Lung microvascular endothelial cell (primary cell): ENCODE data around the gene MAP7D3. TPM values are rescaled to one million over a fixed set of nuclear protein-coding genes. Genes with fewer than 3 reads are reported as not detected.

Experiments used
- DNase-seq, 2 donors: peaks; one replicate each; pipeline versions ENCODE4 v3.0.0 to v3.0.0-alpha.2; 2010; ENCODE audit warnings: low read depth in 2 of 2
- total RNA-seq: library from RNA; depleted of rRNA; stranded (reverse); fragments of >200 nt; gene quantifications from 2 replicates; pipeline ENCODE4 v1.2.1, GENCODE V29; 2014

MAP7D3 gene
- total RNA-seq, 1 donor from 2014 or later = 19.8 TPM

GRCh38 chrX:136207546-136207945 is 43.7 kb downstream of the MAP7D3 start:
- DNase-seq = no peak

DNA sequence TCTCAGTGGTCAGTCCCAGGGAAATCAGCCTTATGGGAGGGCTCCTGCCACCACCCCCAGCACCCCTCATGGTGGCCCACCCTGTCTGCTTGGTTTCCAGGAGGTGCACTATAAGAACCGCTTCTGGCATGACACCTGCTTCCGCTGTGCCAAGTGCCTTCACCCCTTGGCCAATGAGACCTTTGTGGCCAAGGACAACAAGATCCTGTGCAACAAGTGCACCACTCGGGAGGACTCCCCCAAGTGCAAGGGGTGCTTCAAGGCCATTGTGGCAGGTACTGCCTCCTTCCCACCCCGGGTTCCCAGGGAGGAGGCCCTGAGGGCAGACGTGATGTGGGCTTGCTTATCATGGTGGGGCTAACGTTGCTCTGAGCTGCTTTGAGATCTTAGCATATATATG is 44.3 kb downstream of the MAP7D3 start:
- DNase-seq = no peak

- DNase-seq = no peak
These were observed 45.3 kb downstream of the MAP7D3 start for GRCh38 chrX:136205882-136206380.

GRCh38 chrX:136204571-136204970 is 46.6 kb downstream of the MAP7D3 start:
- DNase-seq = peak; percentile 51 to 90

DNA sequence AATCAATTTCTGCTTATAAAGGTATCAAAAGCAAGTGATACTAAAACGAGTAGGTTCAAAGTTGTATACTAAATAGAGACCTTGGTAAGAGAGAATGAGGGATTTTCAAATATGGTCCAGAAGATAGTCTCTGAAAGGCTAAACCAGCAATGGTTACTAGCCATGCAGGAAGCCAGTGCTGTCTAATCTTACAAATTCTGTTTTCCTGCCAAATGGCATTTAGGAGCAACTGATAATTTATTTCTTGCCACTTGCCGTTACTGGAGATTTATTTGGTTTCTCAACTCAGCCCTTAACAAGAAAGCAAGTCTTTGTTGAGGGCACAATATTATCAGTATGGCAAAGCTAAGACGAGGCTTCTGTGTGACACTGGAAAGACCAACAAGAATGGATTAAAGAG is 47.2 kb downstream of the MAP7D3 start:
- DNase-seq = no peak

DNA sequence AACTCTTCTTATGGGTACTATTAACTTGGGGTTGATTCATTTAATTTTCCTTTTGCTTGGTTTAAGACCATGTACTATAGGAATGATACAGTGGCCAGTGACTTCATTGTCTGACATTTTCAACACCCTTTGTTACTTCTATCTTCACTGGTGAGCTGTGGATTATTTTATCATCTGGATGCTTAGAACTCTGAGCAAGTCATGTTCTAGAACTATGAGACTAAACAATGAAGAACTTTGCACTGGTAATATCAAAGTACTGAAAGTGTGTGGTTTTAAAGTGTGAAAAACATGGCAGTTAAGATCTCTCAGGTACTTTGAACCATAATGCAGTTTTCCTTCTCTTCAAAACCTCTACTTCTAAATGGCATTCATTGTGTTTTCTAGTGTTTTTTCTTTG is 47.8 kb downstream of the MAP7D3 start:
- DNase-seq = no peak

GRCh38 chrX:136202889-136203288 is 48.3 kb downstream of the MAP7D3 start:
- DNase-seq = no peak

GRCh38 chrX:136201601-136202000 is 49.6 kb downstream of the MAP7D3 start:
- DNase-seq = no peak

DNA sequence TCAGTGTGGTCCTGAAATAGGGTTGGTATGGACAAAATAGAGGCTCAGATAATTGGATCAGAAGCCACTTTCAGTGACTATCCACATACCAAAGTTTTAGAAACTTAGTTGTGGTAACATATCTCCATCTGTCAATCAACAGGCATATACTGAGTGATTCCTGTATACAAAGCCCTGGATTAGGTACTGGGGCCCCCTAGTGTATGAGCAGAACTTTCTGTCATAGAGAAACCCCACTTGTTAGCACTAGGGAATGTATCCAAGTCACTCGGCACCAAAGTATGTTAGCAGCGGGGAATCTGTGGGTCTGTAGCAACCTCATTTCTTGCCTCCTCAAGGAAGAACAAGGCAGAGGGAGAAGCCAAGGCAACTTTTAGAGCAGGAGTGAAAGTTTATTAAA is 50.7 kb downstream of the MAP7D3 start:
- DNase-seq = peak; percentile 53 to 69

DNA sequence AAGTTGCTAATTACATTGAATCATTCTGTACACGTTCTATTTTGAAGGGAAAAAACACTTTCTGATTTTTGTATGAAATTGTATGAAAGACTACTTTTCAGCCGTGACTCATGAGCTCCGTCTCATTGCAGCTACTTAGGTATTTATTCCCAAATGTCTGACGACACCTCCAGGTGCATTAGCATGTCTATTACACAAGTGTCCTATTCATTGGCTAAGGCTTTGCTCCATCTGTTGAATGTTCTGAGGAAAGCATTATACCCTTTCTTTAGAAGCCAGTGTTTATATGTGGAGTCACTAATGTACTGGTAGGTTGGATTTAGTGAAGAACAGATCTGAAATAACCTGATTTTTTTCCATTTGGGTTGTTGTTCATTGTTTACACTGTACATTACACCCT is 51.8 kb downstream of the MAP7D3 start:
- DNase-seq = no peak

GRCh38 chrX:136198678-136199243 is 52.4 kb downstream of the MAP7D3 start:
- no peak for DNase-seq

- DNase-seq = no peak
These were observed 53.2 kb downstream of the MAP7D3 start for GRCh38 chrX:136198010-136198409.

DNA sequence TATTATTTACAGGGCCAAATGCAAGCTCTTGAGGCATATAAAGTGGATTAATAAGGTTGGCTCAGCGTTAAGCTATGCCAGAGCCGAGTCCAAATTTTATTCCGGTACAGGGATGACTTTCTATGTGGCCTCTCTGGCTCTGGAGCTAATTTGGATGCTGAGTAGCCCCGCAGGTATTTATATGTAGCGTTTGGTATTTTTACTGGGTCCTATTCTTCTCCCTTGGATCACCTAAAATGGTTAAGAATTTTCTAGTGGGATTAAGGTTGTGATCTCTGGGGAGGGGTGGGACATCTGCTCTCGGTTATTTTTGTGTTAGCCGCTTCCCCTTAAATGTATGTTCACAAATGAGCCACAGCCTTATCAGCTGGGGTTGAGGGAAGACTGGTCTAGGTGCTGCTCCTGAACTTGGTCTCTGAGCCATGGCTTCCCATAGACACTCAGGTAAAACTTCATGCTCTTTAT is 54.5 kb downstream of the MAP7D3 start:
- no peak for DNase-seq

DNA sequence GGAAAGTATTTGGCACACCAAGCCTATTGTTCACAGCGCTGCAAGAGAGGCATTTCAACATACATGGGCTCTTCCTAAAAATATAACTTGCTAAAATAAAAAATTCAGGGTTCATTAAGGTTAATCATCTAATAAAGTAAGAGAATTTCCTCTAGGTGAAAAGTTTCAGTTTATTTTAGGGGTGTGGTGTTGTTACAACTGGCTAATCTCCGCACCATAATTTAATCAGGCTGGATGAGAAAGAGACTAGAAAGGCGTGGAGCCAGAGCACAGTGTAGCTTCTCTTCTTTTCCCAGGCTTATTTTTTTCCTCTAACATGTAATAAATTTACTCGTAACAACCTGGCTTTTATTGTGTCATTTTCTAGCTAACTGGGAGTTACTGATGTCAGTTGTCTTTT is 56.0 kb downstream of the MAP7D3 start:
- peak in 1 of 2 donors; percentile 86 for DNase-seq

- DNase-seq = no peak
These were observed 56.7 kb downstream of the MAP7D3 start for GRCh38 chrX:136194536-136194935.

GRCh38 chrX:136193771-136194170 is 57.4 kb downstream of the MAP7D3 start:
- DNase-seq = no peak

DNA sequence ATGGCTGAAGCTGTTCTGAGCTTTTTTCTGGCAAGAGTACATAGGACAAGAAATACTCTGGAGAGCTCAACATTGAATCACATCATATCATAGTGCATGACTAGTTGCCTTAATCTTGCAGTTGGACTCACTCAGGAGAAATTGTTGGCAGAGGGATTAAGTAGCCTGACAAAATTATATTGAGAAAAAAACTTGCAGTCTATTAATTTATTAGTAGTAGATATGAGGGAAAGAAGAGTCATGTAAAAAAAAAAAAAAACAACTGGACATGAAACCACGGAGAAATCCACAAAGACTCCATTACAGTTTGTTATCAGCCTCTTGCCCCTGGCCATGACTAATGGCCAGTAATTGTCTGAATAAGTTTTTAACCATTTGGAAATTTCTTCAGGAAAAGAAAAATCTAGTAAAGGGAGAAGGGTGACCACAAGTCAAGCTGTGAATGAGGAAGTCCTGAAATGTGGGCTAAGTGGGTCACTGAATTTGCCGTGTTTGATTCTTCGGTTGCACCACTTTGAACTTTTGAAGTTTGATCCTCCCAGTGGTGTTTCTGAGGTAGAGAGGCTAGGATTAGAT is 58.3 kb downstream of the MAP7D3 start:
- no peak for DNase-seq

- no peak for DNase-seq
These were observed 59.1 kb downstream of the MAP7D3 start for GRCh38 chrX:136192135-136192534.

GRCh38 chrX:136191171-136191570 is 60.0 kb downstream of the MAP7D3 start:
- peak; percentile 75 to 90 for DNase-seq

- DNase-seq = no peak
These were observed 61.0 kb downstream of the MAP7D3 start for GRCh38 chrX:136190038-136190713.

- peak; percentile 69 to 84 for DNase-seq
These were observed 62.0 kb downstream of the MAP7D3 start for GRCh38 chrX:136189222-136189621.

DNA sequence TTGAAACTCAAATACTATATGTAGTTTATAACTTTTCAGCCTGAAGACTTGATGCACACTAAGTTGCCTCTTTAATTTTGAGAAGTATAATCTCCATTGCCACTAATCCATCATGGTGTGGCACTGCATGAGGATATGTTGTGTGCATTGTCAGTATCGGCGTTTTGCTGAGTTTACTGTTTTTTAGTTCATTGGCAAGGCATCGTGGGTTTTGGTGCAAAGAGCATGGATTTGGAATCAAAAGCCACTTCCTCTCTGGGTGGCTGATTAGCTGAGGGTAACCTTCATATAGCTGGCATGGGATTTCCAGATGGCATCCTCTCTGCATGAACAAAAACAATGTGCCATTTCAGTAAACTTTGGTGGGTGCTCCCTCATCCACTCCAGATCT is 65.2 kb downstream of the MAP7D3 start:
- DNase-seq = no peak
